Measurements from ENCODE around the gene LUC7L3.

Gene LUC7L3

GRCh38 chr17:50712641-50713040, 6.8 kb upstream of the LUC7L3 start:
- Histone ChIP-seq H3K4me3 (ENCODE audit: insufficient read depth in 1 of 2, low read depth in 1 of 2, low read length in 2 of 2) (no peak overlapping the region), H3K79me1 (replicated peaks; ENCODE audit: low read length, poor library complexity, severe bottlenecking) (no peaks in the 10 kb centered on the region), H3K4me2 (ENCODE audit: low read length, poor library complexity, severe bottlenecking) (no peak overlapping the region), H4K8ac (ENCODE audit: low read length) (no peak overlapping the region), H2BK120ac (ENCODE audit: low read depth, low read length) (no peak overlapping the region), H3K4me1 (ENCODE audit: control insufficient read depth, insufficient read depth, low read depth, low read length) (peaks cover 3% of the 10 kb centered on the region), H3K36me3 (ENCODE audit: control insufficient read depth in 1 of 2, insufficient read depth in 2 of 2, low read depth in 1 of 2, low read length in 2 of 2) (no peaks in the 10 kb centered on the region), H3K27me3 (ENCODE audit: control insufficient read depth in 1 of 2, insufficient read depth in 1 of 2, low read length in 2 of 2) (no peaks in the 10 kb centered on the region), H2AK5ac (ENCODE audit: low read length, severe bottlenecking) (no peak overlapping the region), H3K23ac (ENCODE audit: low read length in 2 of 2) (no peak overlapping the region), H3K4ac (ENCODE audit: low read depth in 1 of 2, low read length in 2 of 2) (no peak overlapping the region), H3K14ac (ENCODE audit: low read length in 2 of 2) (no peak overlapping the region), H3K18ac (ENCODE audit: low read depth in 1 of 2, low read length in 2 of 2) (no peak overlapping the region), H2BK5ac (ENCODE audit: low read depth, low read length, poor library complexity, severe bottlenecking) (no peak overlapping the region), H2BK12ac (ENCODE audit: low read length in 2 of 2) (no peak overlapping the region), H3K9me3 (ENCODE audit: control insufficient read depth, low read length) (no peaks in the 10 kb centered on the region), H2AFZ (ENCODE audit: low read depth, low read length) (no peak overlapping the region), H3K27ac (ENCODE audit: low read length, poor library complexity, severe bottlenecking) (no peak overlapping the region), H4K91ac (ENCODE audit: low read length) (no peak overlapping the region), H2BK15ac (ENCODE audit: low read depth, poor library complexity, severe bottlenecking) (no peak overlapping the region), H3K9ac (ENCODE audit: low read length) (no peak overlapping the region)
- 90% methylated on average over 5 of the region's 9 CpGs for WGBS
- DNase-seq = no peak

GRCh38 chr17:50715471-50715870, 3.9 kb upstream of the LUC7L3 start:
- no CpG with 5 or more reads among the region's 3 CpGs for WGBS
- no peak overlapping the region for H2BK12ac ChIP-seq (ENCODE audit: low read length in 2 of 2)

GRCh38 chr17:50719924-50720794, 756 bp downstream of the LUC7L3 start:
- Histone ChIP-seq H2AK5ac (ENCODE audit: low read length, severe bottlenecking) (peak overlapping the region; percentile 50), H4K91ac (ENCODE audit: low read length) (peak overlapping the region; percentile 99)

More at GRCh38 chr17:50715471-50715870, 3.9 kb upstream of the LUC7L3 start:
- no peak overlapping the region for H2AK5ac ChIP-seq (ENCODE audit: low read length, severe bottlenecking)
- no peak overlapping the region for H3K18ac ChIP-seq (ENCODE audit: low read depth in 1 of 2, low read length in 2 of 2)
- H2BK120ac ChIP-seq (ENCODE audit: low read depth, low read length) = no peak overlapping the region
- no peak overlapping the region for H4K8ac ChIP-seq (ENCODE audit: low read length)
- no peaks in the 10 kb centered on the region for H3K4me1 ChIP-seq (ENCODE audit: control insufficient read depth, insufficient read depth, low read depth, low read length)
- no peak overlapping the region for H3K27ac ChIP-seq (ENCODE audit: low read length, poor library complexity, severe bottlenecking)
- H4K91ac ChIP-seq (ENCODE audit: low read length) = no peak overlapping the region
- peaks cover 2% of the 10 kb centered on the region for H3K79me1 ChIP-seq (replicated peaks; ENCODE audit: low read length, poor library complexity, severe bottlenecking)
- no peak overlapping the region for H2BK15ac ChIP-seq (ENCODE audit: low read depth, poor library complexity, severe bottlenecking)
- H3K14ac ChIP-seq (ENCODE audit: low read length in 2 of 2) = no peak overlapping the region
- H3K9me3 ChIP-seq (ENCODE audit: control insufficient read depth, low read length) = no peaks in the 10 kb centered on the region
- H3K4me3 ChIP-seq (ENCODE audit: insufficient read depth in 1 of 2, low read depth in 1 of 2, low read length in 2 of 2) = no peak overlapping the region
- no peak for DNase-seq
- H3K23ac ChIP-seq (ENCODE audit: low read length in 2 of 2) = no peak overlapping the region
- no peak overlapping the region for H3K4me2 ChIP-seq (ENCODE audit: low read length, poor library complexity, severe bottlenecking)
- H3K4ac ChIP-seq (ENCODE audit: low read depth in 1 of 2, low read length in 2 of 2) = no peak overlapping the region
- H3K36me3 ChIP-seq (ENCODE audit: control insufficient read depth in 1 of 2, insufficient read depth in 2 of 2, low read depth in 1 of 2, low read length in 2 of 2) = no peaks in the 10 kb centered on the region
- no peaks in the 10 kb centered on the region for H3K27me3 ChIP-seq (ENCODE audit: control insufficient read depth in 1 of 2, insufficient read depth in 1 of 2, low read length in 2 of 2)
- no peak overlapping the region for H3K9ac ChIP-seq (ENCODE audit: low read length)
- no peak overlapping the region for H2AFZ ChIP-seq (ENCODE audit: low read depth, low read length)
- H2BK5ac ChIP-seq (ENCODE audit: low read depth, low read length, poor library complexity, severe bottlenecking) = no peak overlapping the region

GRCh38 chr17:50721194-50722010, 2.0 kb downstream of the LUC7L3 start:
- H2BK12ac ChIP-seq (ENCODE audit: low read length in 2 of 2) = no peak overlapping the region

More at GRCh38 chr17:50719924-50720794, 756 bp downstream of the LUC7L3 start:
- Histone ChIP-seq H2BK120ac (ENCODE audit: low read depth, low read length) (peak overlapping the region; percentile 54), H3K9me3 (ENCODE audit: control insufficient read depth, low read length) (no peaks in the 10 kb centered on the region), H3K79me1 (replicated peaks; ENCODE audit: low read length, poor library complexity, severe bottlenecking) (peaks cover 2% of the 10 kb centered on the region), H3K27ac (ENCODE audit: low read length, poor library complexity, severe bottlenecking) (peak overlapping the region; percentile 46), H3K4me2 (ENCODE audit: low read length, poor library complexity, severe bottlenecking) (peak overlapping the region; percentile 75), H3K4ac (ENCODE audit: low read depth in 1 of 2, low read length in 2 of 2) (peak overlapping the region; percentile 43 to 98), H3K36me3 (ENCODE audit: control insufficient read depth in 1 of 2, insufficient read depth in 2 of 2, low read depth in 1 of 2, low read length in 2 of 2) (no peaks in the 10 kb centered on the region), H2BK15ac (ENCODE audit: low read depth, poor library complexity, severe bottlenecking) (peak overlapping the region; percentile 79), H3K14ac (ENCODE audit: low read length in 2 of 2) (peak overlapping the region in 1 of 2 experiments; percentile 98), H4K8ac (ENCODE audit: low read length) (peak overlapping the region; percentile 89), H2BK5ac (ENCODE audit: low read depth, low read length, poor library complexity, severe bottlenecking) (peak overlapping the region; percentile 36), H3K23ac (ENCODE audit: low read length in 2 of 2) (peak overlapping the region in 1 of 2 experiments; percentile 77), H2AFZ (ENCODE audit: low read depth, low read length) (peak overlapping the region; percentile 80), H3K4me3 (ENCODE audit: insufficient read depth in 1 of 2, low read depth in 1 of 2, low read length in 2 of 2) (peak overlapping the region; percentile 94 to 95), H3K27me3 (ENCODE audit: control insufficient read depth in 1 of 2, insufficient read depth in 1 of 2, low read length in 2 of 2) (no peaks in the 10 kb centered on the region), H2BK12ac (ENCODE audit: low read length in 2 of 2) (no peak overlapping the region), H3K4me1 (ENCODE audit: control insufficient read depth, insufficient read depth, low read depth, low read length) (peaks cover 3% of the 10 kb centered on the region), H3K9ac (ENCODE audit: low read length) (peak overlapping the region; percentile 98), H3K18ac (ENCODE audit: low read depth in 1 of 2, low read length in 2 of 2) (peak overlapping the region; percentile 99 to 100)
- under 1% methylated on average over 22 of the region's 25 CpGs for WGBS
- no peak for DNase-seq

More at GRCh38 chr17:50721194-50722010, 2.0 kb downstream of the LUC7L3 start:
- Histone ChIP-seq H2AFZ (ENCODE audit: low read depth, low read length) (no peak overlapping the region), H2BK5ac (ENCODE audit: low read depth, low read length, poor library complexity, severe bottlenecking) (no peak overlapping the region), H3K18ac (ENCODE audit: low read depth in 1 of 2, low read length in 2 of 2) (no peak overlapping the region), H3K4ac (ENCODE audit: low read depth in 1 of 2, low read length in 2 of 2) (no peak overlapping the region), H3K36me3 (ENCODE audit: control insufficient read depth in 1 of 2, insufficient read depth in 2 of 2, low read depth in 1 of 2, low read length in 2 of 2) (peaks cover 0 to 3% of the 10 kb centered on the region in 2 experiments), H3K4me1 (ENCODE audit: control insufficient read depth, insufficient read depth, low read depth, low read length) (peaks cover 3% of the 10 kb centered on the region), H3K27ac (ENCODE audit: low read length, poor library complexity, severe bottlenecking) (no peak overlapping the region), H4K8ac (ENCODE audit: low read length) (no peak overlapping the region), H3K9me3 (ENCODE audit: control insufficient read depth, low read length) (no peaks in the 10 kb centered on the region), H2AK5ac (ENCODE audit: low read length, severe bottlenecking) (no peak overlapping the region), H2BK120ac (ENCODE audit: low read depth, low read length) (no peak overlapping the region), H4K91ac (ENCODE audit: low read length) (no peak overlapping the region), H3K9ac (ENCODE audit: low read length) (peak overlapping the region; percentile 98), H3K79me1 (replicated peaks; ENCODE audit: low read length, poor library complexity, severe bottlenecking) (peaks cover 2% of the 10 kb centered on the region), H2BK15ac (ENCODE audit: low read depth, poor library complexity, severe bottlenecking) (no peak overlapping the region), H3K27me3 (ENCODE audit: control insufficient read depth in 1 of 2, insufficient read depth in 1 of 2, low read length in 2 of 2) (no peaks in the 10 kb centered on the region), H3K4me2 (ENCODE audit: low read length, poor library complexity, severe bottlenecking) (peak overlapping the region; percentile 75), H3K4me3 (ENCODE audit: insufficient read depth in 1 of 2, low read depth in 1 of 2, low read length in 2 of 2) (peak overlapping the region in 1 of 2 experiments; percentile 95), H3K23ac (ENCODE audit: low read length in 2 of 2) (no peak overlapping the region), H3K14ac (ENCODE audit: low read length in 2 of 2) (no peak overlapping the region)
- 52% methylated on average over 3 of the region's 7 CpGs for WGBS
- peak; percentile 25 for DNase-seq
